OCI-LY1 (cell line): ENCODE results near the gene PTPN4.

Source experiments
- H2AFZ ChIP-seq: fragments of 200-600 bp; sonication (generic), shearing (Covaris generic); 2 replicates; pipeline ENCODE4 v1.6.0; 2014; ENCODE audit warnings: antibody characterized with exemption, mild to moderate bottlenecking, low read length
- H3F3A ChIP-seq: fragments of 200-600 bp; sonication (generic), shearing (Covaris generic); 2 replicates; pipeline ENCODE4 v1.6.0; 2014; ENCODE audit warnings: mild to moderate bottlenecking, antibody characterized with exemption, low read length, moderate library complexity; ENCODE audit not compliant: insufficient read depth
- H3K27ac ChIP-seq: fragments of 200-600 bp; sonication (generic); 2 replicates; pipeline ENCODE4 v1.5.1; 2014; ENCODE audit warnings: low read length, mixed run types, mild to moderate bottlenecking, low read depth; ENCODE audit not compliant: poor library complexity, severe bottlenecking
- H3K27me3 ChIP-seq: fragments of 200-600 bp; sonication (generic); 2 replicates; pipeline ENCODE4 v1.6.0; 2014; ENCODE audit warnings: antibody characterized with exemption, mild to moderate bottlenecking, low read length, moderate library complexity; ENCODE audit not compliant: insufficient read depth
- H3K36me3 ChIP-seq: fragments of 200-600 bp; sonication (generic); 2 replicates; pipeline ENCODE4 v1.6.1; 2014; ENCODE audit warnings: mild to moderate bottlenecking, antibody characterized with exemption, low read length, moderate library complexity, mixed read lengths; ENCODE audit not compliant: insufficient read depth
- H3K4me1 ChIP-seq: fragments of 200-600 bp; sonication (generic); 2 replicates; pipeline ENCODE4 v1.5.1; 2014; ENCODE audit warnings: mild to moderate bottlenecking, low read length, moderate library complexity; ENCODE audit not compliant: insufficient read depth, severe bottlenecking
- H3K4me2 ChIP-seq: fragments of 200-600 bp; sonication (generic), shearing (Covaris generic); 2 replicates; pipeline ENCODE4 v1.6.1; 2014; ENCODE audit warnings: low read length
- H3K4me3 ChIP-seq: fragments of 200-600 bp; sonication (generic); 2 replicates; pipeline ENCODE4 v1.5.1; 2014; ENCODE audit warnings: low read length, low read depth, mild to moderate bottlenecking, mixed read lengths; ENCODE audit not compliant: poor library complexity, severe bottlenecking
- H3K79me2 ChIP-seq: fragments of 200-600 bp; shearing (Covaris generic); 2 replicates; pipeline ENCODE4 v1.6.1; 2016; ENCODE audit warnings: mixed run types, low read length, mixed read lengths; ENCODE audit not compliant: insufficient read depth
- H3K9ac ChIP-seq: fragments of 200-600 bp; sonication (generic), shearing (Covaris generic); 2 replicates; pipeline ENCODE4 v1.6.1; 2014; ENCODE audit warnings: mild to moderate bottlenecking, low read length, mixed read lengths
- H3K9me2 ChIP-seq: fragments of 200-600 bp; sonication (generic), shearing (Covaris generic); 2 replicates; pipeline ENCODE4 v1.6.1; 2014; ENCODE audit warnings: low read depth, mild to moderate bottlenecking, low read length, mixed read lengths
- H3K9me3 ChIP-seq: fragments of 200-600 bp; shearing (Covaris generic); 2 replicates; pipeline ENCODE4 v1.6.1; 2014; ENCODE audit warnings: low read length, mixed read lengths
- H4K20me1 ChIP-seq: fragments of 200-600 bp; sonication (generic), shearing (Covaris generic); 2 replicates; pipeline ENCODE4 v1.6.0; 2016; ENCODE audit warnings: mild to moderate bottlenecking, low read length; ENCODE audit not compliant: insufficient read depth
- CTCF ChIP-seq: fragments of 200-600 bp; sonication (generic), shearing (Covaris generic); IDR thresholded peaks from 2 replicates; pipeline ENCODE4 v1.5.1; 2017; ENCODE audit warnings: mild to moderate bottlenecking, antibody characterized with exemption, low read length, moderate library complexity, mixed read lengths
- EZH2 ChIP-seq: fragments of 200-600 bp; sonication (generic), shearing (Covaris generic); IDR thresholded peaks from 2 replicates; pipeline ENCODE4 v1.8.0; 2017; ENCODE audit warnings: borderline replicate concordance, mixed run types, mild to moderate bottlenecking, antibody characterized with exemption, low read length, moderate library complexity, mixed read lengths

The PTPN4 gene

DNA sequence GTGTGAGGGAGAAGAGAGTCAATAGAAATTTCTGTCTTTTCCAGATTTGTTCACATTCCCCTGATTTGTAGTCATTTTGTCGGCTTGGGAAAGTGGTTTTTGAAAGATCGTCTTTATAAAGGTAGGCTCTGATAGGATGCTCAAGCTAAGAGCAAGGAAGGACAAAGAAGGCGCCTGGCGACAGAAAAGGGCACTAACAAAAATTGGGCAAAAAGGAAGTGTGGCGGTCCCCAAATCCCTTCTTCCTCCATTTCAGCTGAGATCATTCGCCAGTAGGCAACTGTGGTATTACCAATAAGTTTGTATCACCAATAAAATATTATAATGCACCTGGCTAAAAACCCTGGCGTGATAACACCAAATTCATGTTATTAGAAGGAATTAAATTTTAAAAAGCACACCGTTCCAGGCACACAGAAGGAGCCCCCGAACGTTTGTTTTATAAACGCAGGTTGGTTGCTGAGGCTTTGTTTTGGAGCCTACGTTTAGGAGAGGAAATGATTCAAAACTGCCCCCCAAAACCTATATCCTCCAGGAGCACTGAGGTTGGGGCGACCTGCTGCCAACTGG is 756 bp upstream of the PTPN4 start:
- Histone ChIP-seq H3K9ac (peak overlapping the region; percentile 54), H3K4me1 (peaks cover 19% of the 10 kb centered on the region), H4K20me1 (no peaks in the 10 kb centered on the region), H3K9me3 (no peaks in the 10 kb centered on the region), H3F3A (no peaks in the 10 kb centered on the region), H3K27ac (no peak overlapping the region), H3K36me3 (no peaks in the 10 kb centered on the region), H3K4me2 (peak overlapping the region; percentile 83), H3K27me3 (no peaks in the 10 kb centered on the region), H3K4me3 (peak overlapping the region; percentile 76), H3K9me2 (no peaks in the 10 kb centered on the region), H2AFZ (peak overlapping the region; percentile 91), H3K79me2 (no peaks in the 10 kb centered on the region)
- TF ChIP-seq CTCF (no peak), EZH2 (no peak)

GRCh38 chr2:119760237-119760955 is 674 bp downstream of the PTPN4 start:
- H4K20me1 ChIP-seq, result no peaks in the 10 kb centered on the region
- no peaks in the 10 kb centered on the region for H3K79me2 ChIP-seq
- TF ChIP-seq EZH2 (no peak), CTCF (no peak)
- H3K4me2 ChIP-seq, result peak overlapping the region; percentile 83
- H3K27ac ChIP-seq, result no peak overlapping the region
- no peaks in the 10 kb centered on the region for H3K9me3 ChIP-seq
- 0 out of 2 replicates have a peak overlapping the region, but pooled peaks have one; percentile 5 for H2AFZ ChIP-seq
- no peaks in the 10 kb centered on the region for H3K27me3 ChIP-seq
- H3K4me1 ChIP-seq, result peaks cover 19% of the 10 kb centered on the region
- no peaks in the 10 kb centered on the region for H3F3A ChIP-seq
- peak overlapping the region; percentile 81 for H3K9ac ChIP-seq
- H3K36me3 ChIP-seq, result no peaks in the 10 kb centered on the region
- no peaks in the 10 kb centered on the region for H3K9me2 ChIP-seq
- H3K4me3 ChIP-seq, result peak overlapping the region; percentile 76

- Histone ChIP-seq H2AFZ (no peak overlapping the region), H4K20me1 (no peaks in the 10 kb centered on the region), H3K9me2 (no peaks in the 10 kb centered on the region), H3K27ac (no peak overlapping the region), H3K4me1 (peaks cover 19% of the 10 kb centered on the region), H3K79me2 (no peaks in the 10 kb centered on the region), H3K9me3 (no peaks in the 10 kb centered on the region), H3K27me3 (no peaks in the 10 kb centered on the region), H3F3A (no peaks in the 10 kb centered on the region), H3K4me3 (peak overlapping the region; percentile 76), H3K9ac (peak overlapping the region; percentile 81), H3K36me3 (no peaks in the 10 kb centered on the region), H3K4me2 (peak overlapping the region; percentile 83)
- TF ChIP-seq EZH2, result no peak
- no peak for TF ChIP-seq CTCF
Observed at GRCh38 chr2:119760956-119761275, 1.2 kb downstream of the PTPN4 start.
